ENCODE measurements around the gene TMEM163.

The TMEM163 gene

GRCh38 chr2:134539981-134540380 lies 178.8 kb downstream of the TMEM163 start:
- no peak overlapping the region for H3K27ac ChIP-seq
- no peak for TF ChIP-seq CTCF (conservative IDR thresholded peaks at IDR 0.05)

GRCh38 chr2:134537702-134538101 lies 181.1 kb downstream of the TMEM163 start:
- H3K27ac ChIP-seq = no peak overlapping the region
- no peak for TF ChIP-seq CTCF (conservative IDR thresholded peaks at IDR 0.05)

GRCh38 chr2:134537121-134537520 lies 181.7 kb downstream of the TMEM163 start:
- H3K27ac ChIP-seq = no peak overlapping the region
- no peak for TF ChIP-seq CTCF (conservative IDR thresholded peaks at IDR 0.05)

GRCh38 chr2:134536296-134536695 lies 182.5 kb downstream of the TMEM163 start:
- TF ChIP-seq CTCF (conservative IDR thresholded peaks at IDR 0.05) = no peak
- no peak overlapping the region for H3K27ac ChIP-seq

- TF ChIP-seq CTCF (conservative IDR thresholded peaks at IDR 0.05) = no peak
- no peak overlapping the region for H3K27ac ChIP-seq
Measured at GRCh38 chr2:134532537-134532936, 186.3 kb downstream of the TMEM163 start.

GRCh38 chr2:134527381-134527780 lies 191.4 kb downstream of the TMEM163 start:
- no peak overlapping the region for H3K27ac ChIP-seq
- no peak for TF ChIP-seq CTCF (conservative IDR thresholded peaks at IDR 0.05)

- no peak for TF ChIP-seq CTCF (conservative IDR thresholded peaks at IDR 0.05)
- H3K27ac ChIP-seq = no peak overlapping the region
Measured at GRCh38 chr2:134522496-134523455, 196.0 kb downstream of the TMEM163 start.
